Right ventricle myocardium inferior (tissue), 1 donor: ENCODE results near the gene NSD2. TPM values are rescaled to one million over a fixed set of nuclear protein-coding genes. Genes with fewer than 3 reads are reported as not detected.

Source experiments
- ATAC-seq: fragments of 200-7000 bp; cut with Tn5 transposase; one replicate; pipeline ENCODE4 v1.9.1; 2020; ENCODE audit warnings: mild to moderate bottlenecking, moderate library complexity
- DNase-seq: peaks from one replicate; pipeline ENCODE4 v3.0.0; 2021; ENCODE audit errors: missing footprints
- intact Hi-C: fragments of 100-400 bp; cut with DNase I; formaldehyde crosslinking; loops from one replicate; pipeline ENCODE4 v1.11.0; 2022
- total RNA-seq: library from RNA; stranded (reverse); fragmentation: NEBNext Ultra II Directional; extraction: Animal tissue kit (Norgen Biotek cat#: 25700); gene quantifications from one replicate; pipeline ENCODE4 v1.2.1, GENCODE V29; 2021
- donor health status: DM: no; HTN: yes; CAD: no; lungs with severe emphysema.

NSD2 gene
- total RNA-seq, 1 donor from 2014 or later: 37.0 TPM

DNA sequence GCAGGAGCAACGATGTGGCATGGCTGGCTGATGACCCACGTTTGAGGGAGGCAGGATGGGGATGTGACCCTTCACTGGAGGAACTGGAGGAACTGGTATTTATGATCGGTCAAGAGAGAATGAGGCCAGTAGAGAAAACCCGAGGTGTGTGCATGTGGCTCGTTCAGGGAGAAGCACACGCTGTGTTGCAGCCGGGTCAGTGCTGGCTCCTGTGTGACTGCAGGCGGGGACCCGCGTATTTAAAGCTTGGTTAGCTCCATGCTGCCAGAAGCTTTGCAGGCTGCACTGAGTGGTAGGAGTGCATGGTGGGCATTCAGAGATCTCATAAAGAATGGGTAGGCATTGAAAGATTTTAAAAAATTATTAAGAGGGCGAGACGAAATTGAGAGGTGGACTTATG, 85.4 kb downstream of the NSD2 start:
- DNase-seq (no peak), ATAC-seq (no peak)
- intact Hi-C loops: no loop called here

DNA sequence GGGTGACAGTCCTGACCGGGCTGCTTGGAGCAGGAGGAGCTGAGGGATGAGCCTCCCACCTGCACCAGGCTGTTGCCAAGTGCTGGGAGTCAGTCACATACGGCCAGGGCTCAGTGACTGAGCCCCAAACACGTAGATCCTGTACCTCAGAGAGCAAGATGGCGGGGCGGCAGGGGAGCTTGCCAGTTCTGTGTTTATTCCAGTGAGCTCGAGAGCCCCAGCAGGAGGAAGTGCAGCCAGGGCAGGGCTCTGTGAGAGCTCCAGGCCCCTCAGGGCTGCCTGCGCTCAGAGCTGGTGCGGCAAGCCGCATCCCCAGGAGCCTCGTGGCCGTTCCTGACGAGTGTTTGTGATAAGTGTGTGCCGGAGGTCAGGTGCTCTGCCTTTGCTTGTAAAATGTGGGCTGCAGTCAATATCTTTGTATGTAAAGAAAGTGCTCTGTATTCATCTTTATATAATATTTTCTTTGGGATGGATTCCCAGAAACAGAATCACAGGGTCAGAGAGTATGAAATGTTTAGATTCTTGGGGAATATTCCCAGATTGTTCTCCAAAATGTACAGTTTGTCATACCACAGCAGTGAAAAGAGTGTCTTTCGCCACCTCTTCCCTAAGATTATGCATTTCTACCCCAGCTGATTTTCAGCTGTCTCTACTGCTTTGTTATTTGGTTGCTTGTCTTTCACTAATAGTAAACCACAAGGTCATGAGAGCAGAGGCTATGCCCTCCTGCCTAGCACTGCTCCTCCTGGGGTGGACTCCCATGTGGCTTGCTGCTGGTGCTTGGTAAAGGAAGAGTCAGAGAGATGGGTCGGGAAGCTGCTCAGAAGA, 87.3 kb downstream of the NSD2 start:
- ATAC-seq (no peak), DNase-seq (no peak)
- intact Hi-C loops: no loop called here

DNA sequence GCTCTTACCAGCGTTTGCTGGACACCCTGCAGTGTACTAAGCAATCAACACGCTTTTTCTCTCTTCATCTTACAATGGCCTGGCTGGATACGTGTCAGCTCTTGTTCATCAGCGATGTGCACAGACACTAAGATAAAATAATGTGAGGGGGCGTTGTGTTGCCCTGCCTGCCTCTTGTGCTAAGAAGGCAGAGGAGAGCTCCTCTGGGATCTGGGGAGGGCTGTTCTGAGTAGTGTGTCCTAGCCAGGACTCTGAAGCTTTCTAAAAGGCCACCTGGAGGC, 87.9 kb downstream of the NSD2 start:
- DNase-seq: no peak
- no peak for ATAC-seq
- intact Hi-C loops: no loop called here

GRCh38 chr4:1960170-1960825, 89.1 kb downstream of the NSD2 start:
- intact Hi-C loops: no loop called here
- ATAC-seq (peak; percentile 77), DNase-seq (no peak)

DNA sequence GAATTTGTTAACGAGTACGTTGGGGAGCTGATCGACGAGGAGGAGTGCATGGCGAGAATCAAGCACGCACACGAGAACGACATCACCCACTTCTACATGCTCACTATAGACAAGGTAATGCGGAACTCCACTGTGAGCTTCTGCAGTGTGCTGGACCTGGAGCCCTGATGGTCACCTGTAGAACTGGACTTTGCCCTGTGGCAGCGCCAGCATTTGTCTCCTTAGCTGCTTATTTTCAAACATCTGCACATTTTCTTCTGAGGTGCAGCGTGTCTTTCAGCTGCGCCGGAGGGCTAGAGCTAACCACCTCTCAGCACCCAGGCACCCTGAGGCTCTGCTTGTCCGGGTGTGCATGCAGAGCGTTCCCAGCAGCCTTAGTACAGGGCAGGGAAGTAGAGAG, 89.8 kb downstream of the NSD2 start:
- DNase-seq (no peak), ATAC-seq (no peak)
- intact Hi-C loops: no loop called here

- DNase-seq: no peak
- ATAC-seq: no peak
- intact Hi-C loops: no loop called here
Observed at GRCh38 chr4:1961563-1961962, 90.4 kb downstream of the NSD2 start.

GRCh38 chr4:1962980-1963379, 91.8 kb downstream of the NSD2 start:
- intact Hi-C loops: no loop called here
- no peak for ATAC-seq
- no peak for DNase-seq

DNA sequence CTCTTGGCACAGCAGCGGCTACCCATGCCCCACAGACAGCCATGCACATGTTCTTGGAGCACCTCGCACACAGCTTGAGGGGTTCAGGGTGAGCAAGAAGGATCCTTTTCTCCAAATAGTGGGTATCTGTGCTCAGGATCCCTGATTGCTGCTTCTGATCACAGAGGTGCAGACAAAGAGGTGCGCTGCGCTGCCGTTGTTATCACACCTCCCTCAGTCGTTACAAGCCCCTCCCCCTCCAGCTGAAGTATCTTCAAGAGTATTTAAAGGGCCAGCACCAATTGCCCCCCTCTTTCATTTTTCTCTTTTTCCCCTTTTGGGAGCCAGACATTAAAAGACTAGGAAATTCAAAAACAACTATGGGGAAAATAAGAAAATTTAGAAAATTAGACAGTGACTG, 93.2 kb downstream of the NSD2 start:
- DNase-seq (no peak), ATAC-seq (no peak)
- intact Hi-C loops: no loop called here

- no peak for ATAC-seq
- DNase-seq: no peak
- intact Hi-C loops: no loop called here
Observed at GRCh38 chr4:1964971-1965370, 93.8 kb downstream of the NSD2 start.

DNA sequence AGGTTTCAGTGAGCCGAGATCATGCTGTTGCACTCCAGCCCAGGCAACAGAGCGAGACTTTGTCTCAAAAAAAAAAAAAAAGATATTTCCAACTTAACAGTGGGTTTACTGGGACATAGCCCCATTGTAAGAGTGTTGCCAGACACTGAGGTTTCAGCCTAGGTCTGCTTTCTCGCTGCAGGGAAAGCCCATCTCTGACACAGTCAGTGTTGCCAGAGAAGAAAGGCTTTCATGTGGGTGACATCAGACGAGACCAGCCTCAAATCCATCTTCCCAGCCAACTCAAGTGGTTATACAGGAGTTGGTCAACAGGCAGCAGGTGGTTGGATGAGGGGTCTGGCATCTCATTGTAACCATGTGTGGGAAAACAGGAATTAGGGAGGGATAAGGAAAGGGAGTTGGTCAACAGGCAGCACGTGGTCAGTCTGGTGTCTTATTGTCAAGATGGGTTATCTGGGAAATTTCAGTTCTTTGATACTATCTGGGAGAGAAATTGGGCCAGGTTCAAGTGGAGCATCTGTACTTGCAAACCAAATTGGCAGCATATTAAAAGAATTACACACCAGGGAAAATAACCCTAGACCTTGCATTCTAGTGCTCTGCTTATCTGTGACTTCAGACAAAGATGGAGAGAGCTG, 96.4 kb downstream of the NSD2 start:
- intact Hi-C loops: no loop called here
- ATAC-seq: no peak
- DNase-seq: no peak

DNA sequence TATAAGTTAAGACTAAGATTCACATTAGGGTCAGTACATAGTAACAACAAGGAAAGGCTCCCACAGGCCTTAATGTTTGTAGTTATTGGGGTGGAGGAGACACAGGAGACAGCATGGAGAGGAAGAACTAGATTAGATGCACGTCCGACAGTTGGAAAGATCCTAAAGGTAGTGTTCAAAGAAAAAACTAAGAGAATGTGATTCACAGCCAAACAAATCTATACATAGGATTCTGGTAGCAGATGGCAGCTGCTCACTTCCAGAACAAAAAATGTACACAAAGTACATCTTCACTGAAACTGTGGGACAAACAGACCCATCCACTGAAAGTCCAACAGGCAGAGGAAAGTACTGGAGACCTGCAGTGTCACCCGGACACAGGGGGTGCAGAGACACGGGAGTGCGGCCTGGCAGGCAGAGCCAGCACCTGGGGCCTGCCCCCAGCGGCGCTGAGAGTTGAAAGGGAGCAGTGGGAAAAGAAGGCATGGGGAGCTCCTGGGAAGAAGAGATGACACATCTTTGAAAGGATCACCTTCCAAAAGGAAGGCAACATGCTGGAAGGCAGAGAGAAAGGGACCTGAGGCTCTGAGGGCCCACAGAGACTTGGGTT, 97.6 kb downstream of the NSD2 start:
- ATAC-seq: no peak
- intact Hi-C loops: no loop called here
- DNase-seq: no peak

- intact Hi-C loops: no loop called here
- no peak for ATAC-seq
- no peak for DNase-seq
Observed at GRCh38 chr4:1969928-1970723, 98.9 kb downstream of the NSD2 start.

- DNase-seq: no peak
- intact Hi-C loops: no loop called here
Observed at GRCh38 chr4:1970926-1971325, 99.7 kb downstream of the NSD2 start.

DNA sequence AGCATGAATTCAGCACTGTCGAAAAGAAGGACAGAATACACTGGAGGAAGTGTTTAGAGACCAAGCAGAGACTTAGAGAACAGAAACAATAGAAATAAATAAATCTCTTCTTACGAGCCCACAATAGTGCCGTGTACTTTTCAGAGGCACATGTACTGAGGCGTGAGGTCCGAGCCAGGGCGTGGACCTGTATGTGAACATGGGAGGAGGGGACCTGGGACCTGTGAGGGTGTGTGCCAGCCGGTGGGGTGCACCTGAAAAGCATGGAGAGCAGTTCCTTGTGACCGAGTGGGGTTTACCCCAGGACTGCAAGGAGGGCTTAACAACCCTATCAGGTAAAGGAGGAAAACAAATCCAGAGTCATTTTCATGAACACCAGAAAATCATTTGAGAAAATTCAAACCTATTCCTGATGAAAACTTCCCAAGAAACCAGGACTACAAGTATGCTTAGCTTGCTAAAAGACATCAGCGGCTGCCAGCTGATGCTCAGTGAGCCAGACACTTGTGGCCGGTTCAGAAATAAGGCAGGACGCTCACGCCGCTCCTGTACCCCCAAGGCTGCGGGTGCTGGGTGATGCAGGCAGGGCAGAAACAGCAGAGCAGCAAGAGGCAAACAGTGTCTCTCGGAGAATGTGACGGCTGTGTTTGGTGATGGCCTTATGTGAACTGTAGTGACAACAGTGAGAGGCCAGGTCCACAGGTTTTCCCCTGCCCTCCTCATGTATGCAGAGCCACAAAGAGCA, 100.4 kb downstream of the NSD2 start:
- intact Hi-C loops: no loop called here
- no peak for ATAC-seq
- DNase-seq: no peak

More at GRCh38 chr4:1970926-1971325, 99.7 kb downstream of the NSD2 start:
- no peak for ATAC-seq

- no peak for ATAC-seq
- no peak for DNase-seq
- intact Hi-C loops: no loop called here
Observed at GRCh38 chr4:1972414-1972813, 101.2 kb downstream of the NSD2 start.

DNA sequence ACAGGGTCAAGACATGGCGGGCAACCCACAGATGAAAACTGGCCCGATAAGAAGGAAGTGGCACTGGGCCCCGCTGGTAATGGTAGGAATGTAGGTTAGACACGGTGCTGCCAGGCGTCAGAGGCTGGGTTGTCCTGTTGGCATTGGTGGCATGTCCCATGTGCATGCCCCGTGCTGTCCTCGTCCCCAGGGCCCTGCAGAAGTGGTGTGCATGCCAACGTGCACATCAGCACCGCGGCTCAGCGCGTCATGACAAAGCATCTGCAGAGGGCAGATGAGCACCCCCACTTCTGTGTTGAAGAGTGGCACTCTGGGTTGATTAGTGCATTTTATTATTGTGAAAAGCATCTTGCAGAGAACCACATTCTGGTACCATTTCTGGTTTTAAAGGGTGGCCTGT, 102.0 kb downstream of the NSD2 start:
- intact Hi-C loops: no loop called here
- DNase-seq (no peak), ATAC-seq (no peak)

DNA sequence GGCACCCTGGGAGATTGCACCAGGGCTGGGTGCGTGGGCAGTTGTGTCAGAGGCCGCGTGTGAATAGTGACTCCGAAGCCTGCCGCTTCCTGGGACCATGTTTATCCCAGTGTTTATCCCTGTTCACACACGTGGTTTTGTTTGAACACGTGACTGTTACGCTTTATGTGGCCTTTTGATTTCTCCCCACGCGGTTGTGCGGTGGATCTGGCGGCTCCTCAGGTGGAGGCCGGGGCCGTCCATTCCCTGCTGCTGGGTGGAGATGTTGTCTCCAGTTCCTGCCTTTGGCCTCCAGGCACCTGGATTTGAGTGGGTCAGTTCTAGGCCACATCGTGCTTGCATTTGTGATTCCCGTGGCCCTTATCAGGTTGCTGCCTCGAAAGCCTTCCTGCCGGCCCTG, 102.5 kb downstream of the NSD2 start:
- ATAC-seq: no peak
- intact Hi-C loops: no loop called here

DNA sequence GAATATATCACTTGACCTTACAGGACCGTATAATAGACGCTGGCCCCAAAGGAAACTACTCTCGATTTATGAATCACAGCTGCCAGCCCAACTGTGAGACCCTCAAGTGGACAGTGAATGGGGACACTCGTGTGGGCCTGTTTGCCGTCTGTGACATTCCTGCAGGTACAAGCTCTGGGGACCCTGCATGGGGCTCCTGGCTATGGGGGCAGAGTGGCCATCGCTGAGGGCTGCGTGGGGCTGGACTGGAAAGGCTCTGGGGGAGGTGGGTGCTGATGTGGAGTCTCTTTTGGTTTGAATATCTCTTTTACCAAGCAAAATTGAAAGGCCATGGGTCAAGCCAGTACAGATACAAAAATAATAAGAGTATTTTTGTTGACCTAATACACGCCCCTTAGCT, 103.6 kb downstream of the NSD2 start:
- intact Hi-C loops: no loop called here
- DNase-seq (no peak), ATAC-seq (no peak)

More for the DNA sequence above, 102.5 kb downstream of the NSD2 start:
- DNase-seq: no peak
